ENCODE data around the gene ZNF778. TPM values are rescaled to one million over a fixed set of nuclear protein-coding genes. Genes with fewer than 3 reads are reported as not detected.

The ZNF778 gene
- polyA plus RNA-seq, 2 of the 4 experiments (the other 2 are of a cell fraction): 7.0 to 9.5 TPM

- no peak for DNase-seq (ENCODE audit: low read depth in 1 of 2, low spot score in 1 of 2)
- TF ChIP-seq, protein P1, sequence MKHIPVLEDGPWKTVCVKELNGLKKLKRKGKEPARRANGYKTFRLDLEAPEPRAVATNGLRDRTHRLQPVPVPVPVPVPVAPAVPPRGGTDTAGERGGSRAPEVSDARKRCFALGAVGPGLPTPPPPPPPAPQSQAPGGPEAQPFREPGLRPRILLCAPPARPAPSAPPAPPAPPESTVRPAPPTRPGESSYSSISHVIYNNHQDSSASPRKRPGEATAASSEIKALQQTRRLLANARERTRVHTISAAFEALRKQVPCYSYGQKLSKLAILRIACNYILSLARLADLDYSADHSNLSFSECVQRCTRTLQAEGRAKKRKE (CRISPR knock-in tag; IDR thresholded peaks at IDR 0.05; ENCODE audit: low read depth): no peak
- TF ChIP-seq MAX (IDR thresholded peaks at IDR 0.05) (no peak), TP53 (CRISPR knock-in tag; IDR thresholded peaks at IDR 0.05) (no peak)
- H3K9me3 ChIP-seq: no peaks in the 10 kb centered on the region
- CTCF ChIA-PET: no interaction called here
- no peak overlapping the region for H3K27ac ChIP-seq
- ATAC-seq: no peak
- 89% methylated on average over 13 of the region's 21 CpGs for WGBS (ENCODE audit: missing lambda C conversion rate)
- POLR2A ChIA-PET: no interaction called here
- peaks cover 10% of the 10 kb centered on the region; the same call in 2 of the 3 replicates for H3K4me1 ChIP-seq
- H3K4me2 ChIP-seq: no peak overlapping the region
- H3K4me3 ChIP-seq: no peak overlapping the region
- FAIRE-seq: no peak
Measured at GRCh38 chr16:89195521-89196171, 21.9 kb upstream of the ZNF778 start.

- ATAC-seq (no peak), DNase-seq (ENCODE audit: low read depth in 1 of 2, low spot score in 1 of 2) (no peak), FAIRE-seq (no peak)
- Histone ChIP-seq H3K4me2 (no peak overlapping the region), H3K4me1 (peaks cover 12% of the 10 kb centered on the region), H3K4me3 (no peak overlapping the region), H3K27ac (no peak overlapping the region), H3K9me3 (no peaks in the 10 kb centered on the region)
- ChIA-PET CTCF (interaction anchor here (0.7 to 1.3 kb wide), 5 partner anchors 14 to 843 kb away, joined by 3 to 4 read pairs (median 3); partner anchors contain the start of gene ZNF778), POLR2A (no interaction called here)
- 98% methylated on average over 9 of the region's 13 CpGs for WGBS (ENCODE audit: missing lambda C conversion rate)
- no peak for TF ChIP-seq NPAS2 (CRISPR knock-in tag; IDR thresholded peaks at IDR 0.05; ENCODE audit: borderline replicate concordance)
- no peak for TF ChIP-seq FOXS1 (CRISPR knock-in tag; IDR thresholded peaks at IDR 0.05)
- no peak for TF ChIP-seq RAD21 (conservative IDR thresholded peaks at IDR 0.05 in 1 of 2, IDR thresholded peaks at IDR 0.05 in 1 of 2)
- no peak for TF ChIP-seq POLR2AphosphoS2 (conservative IDR thresholded peaks at IDR 0.05; ENCODE audit: low read length)
- no peak for TF ChIP-seq ZC3H11A (IDR thresholded peaks at IDR 0.05)
- TF ChIP-seq, protein P2, sequence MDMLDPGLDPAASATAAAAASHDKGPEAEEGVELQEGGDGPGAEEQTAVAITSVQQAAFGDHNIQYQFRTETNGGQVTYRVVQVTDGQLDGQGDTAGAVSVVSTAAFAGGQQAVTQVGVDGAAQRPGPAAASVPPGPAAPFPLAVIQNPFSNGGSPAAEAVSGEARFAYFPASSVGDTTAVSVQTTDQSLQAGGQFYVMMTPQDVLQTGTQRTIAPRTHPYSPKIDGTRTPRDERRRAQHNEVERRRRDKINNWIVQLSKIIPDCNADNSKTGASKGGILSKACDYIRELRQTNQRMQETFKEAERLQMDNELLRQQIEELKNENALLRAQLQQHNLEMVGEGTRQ (IDR thresholded peaks at IDR 0.05): no peak
- TF ChIP-seq MAFK (IDR thresholded peaks at IDR 0.05; ENCODE audit: partially characterized antibody): no peak
- TF ChIP-seq CEBPB (IDR thresholded peaks at IDR 0.05): no peak
- no peak for TF ChIP-seq HEYL (CRISPR knock-in tag; IDR thresholded peaks at IDR 0.05)
- TF ChIP-seq NR3C1 (IDR thresholded peaks at IDR 0.05): no peak
- no peak for TF ChIP-seq ZNF302 (CRISPR knock-in tag; IDR thresholded peaks at IDR 0.05)
- no peak for TF ChIP-seq HES2 (IDR thresholded peaks at IDR 0.05)
- TF ChIP-seq PBX3 (IDR thresholded peaks at IDR 0.05): no peak
Measured at GRCh38 chr16:89197033-89197632, 20.4 kb upstream of the ZNF778 start.

DNA sequence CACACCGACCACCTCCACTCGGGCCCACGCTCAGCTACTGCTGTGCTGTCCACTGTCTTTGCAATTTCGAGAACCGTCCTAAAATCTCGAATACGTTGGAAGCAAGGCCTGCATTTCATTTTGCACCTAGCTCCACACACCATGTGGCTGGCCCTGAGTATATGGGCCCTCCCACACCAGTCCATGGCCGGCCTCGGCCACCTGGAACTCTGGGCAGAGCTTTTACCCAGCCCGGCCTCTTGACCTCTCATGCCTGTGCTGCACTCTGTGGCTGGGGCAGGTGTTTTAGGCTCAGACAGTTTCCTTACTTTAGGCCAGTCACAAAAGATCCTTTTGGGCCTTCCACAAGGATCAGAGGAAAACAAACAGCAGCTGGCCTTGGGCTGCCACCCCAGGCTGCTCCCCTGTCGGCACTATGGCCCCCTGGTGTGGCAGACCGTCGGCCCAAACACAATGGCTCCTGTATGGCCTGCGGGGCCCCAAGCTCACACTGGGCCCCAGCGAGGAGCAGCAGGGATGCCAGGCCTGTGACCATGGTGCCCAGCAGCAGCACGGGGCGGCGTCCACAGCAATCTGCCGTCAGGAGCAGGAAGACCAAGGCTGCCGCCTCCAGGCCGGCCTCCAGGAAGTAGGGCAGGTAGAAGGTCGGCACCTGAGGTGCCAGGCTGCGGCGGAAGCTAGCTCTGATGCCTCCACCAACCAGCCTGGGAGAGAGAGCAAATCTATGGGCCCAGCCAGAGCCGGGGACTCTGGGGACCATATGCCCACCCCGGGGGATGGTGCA, 19.7 kb upstream of the ZNF778 start:
- ATAC-seq (no peak), FAIRE-seq (no peak), DNase-seq (ENCODE audit: low read depth in 1 of 2, low spot score in 1 of 2) (no peak)
- no peak overlapping the region for H3K4me3 ChIP-seq
- H3K27ac ChIP-seq: no peak overlapping the region
- no peak overlapping the region for H3K4me2 ChIP-seq
- POLR2A ChIA-PET: no interaction called here
- WGBS (ENCODE audit: missing lambda C conversion rate): 86% methylated on average over 26 of the region's 26 CpGs
- no peak for TF ChIP-seq NR3C1 (IDR thresholded peaks at IDR 0.05)
- TF ChIP-seq RCOR1 (IDR thresholded peaks at IDR 0.05; ENCODE audit: low read depth, low read length): no peak
- no peak for TF ChIP-seq FOSL2 (IDR thresholded peaks at IDR 0.05)
- TF ChIP-seq FOSL2 (CRISPR knock-in tag; IDR thresholded peaks at IDR 0.05): no peak
- TF ChIP-seq SMC3 (IDR thresholded peaks at IDR 0.05): no peak
- TF ChIP-seq BCL3 (IDR thresholded peaks at IDR 0.05): no peak
- TF ChIP-seq EHMT2 (IDR thresholded peaks at IDR 0.05; ENCODE audit: low read depth): no peak
- no peak for TF ChIP-seq EHF (CRISPR knock-in tag; IDR thresholded peaks at IDR 0.05)
- no peak for TF ChIP-seq EP300 (IDR thresholded peaks at IDR 0.05)
- no peak for TF ChIP-seq KDM5A (IDR thresholded peaks at IDR 0.05)
- no peak for TF ChIP-seq RARB (CRISPR knock-in tag; IDR thresholded peaks at IDR 0.05)
- no peak for TF ChIP-seq NFE2L2 (conservative IDR thresholded peaks at IDR 0.05; ENCODE audit: low read length)
- no peak for TF ChIP-seq JUN (IDR thresholded peaks at IDR 0.05)
- H3K4me1 ChIP-seq: peaks cover 12% of the 10 kb centered on the region
- CTCF ChIA-PET: interaction anchor here (1.0 to 1.3 kb wide), 4 partner anchors 13 to 30 kb away, joined by 3 read pairs; partner anchors contain the start of gene ZNF778
- H3K9me3 ChIP-seq: 0 out of 3 replicates have a peak, but pooled peaks cover under 1% of the 10 kb centered on the region
